ENCODE results near the gene MED25. TPM values are rescaled to one million over a fixed set of nuclear protein-coding genes. Genes with fewer than 3 reads are reported as not detected.

MED25 gene
- total and polyA plus RNA-seq, 2 of the 8 experiments (the other 6 are each of a cell fraction or from before 2014, with no cell fraction given) = 21.6 to 71.4 TPM

DNA sequence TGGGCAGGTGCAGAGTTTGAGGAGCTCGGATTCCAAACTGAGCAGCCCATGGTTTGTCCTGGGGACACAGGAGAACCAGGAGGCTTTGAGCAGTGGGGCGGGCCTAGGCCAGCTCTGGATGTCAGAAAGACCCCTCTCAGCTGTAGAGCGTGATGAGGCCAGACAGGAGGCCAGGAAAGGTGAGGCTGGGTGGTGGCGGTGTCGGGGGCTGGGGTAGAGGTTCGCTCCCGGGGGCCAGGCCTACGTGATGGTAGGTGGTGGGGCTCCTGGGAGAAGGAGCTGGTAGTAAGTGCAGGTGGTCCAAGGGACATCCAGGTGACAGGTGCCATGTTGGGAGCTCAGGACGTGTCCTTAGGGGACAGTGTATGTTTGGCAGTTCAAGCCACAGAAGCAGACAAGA lies 19.3 kb downstream of the MED25 start:
- H4K91ac ChIP-seq (replicated peaks; ENCODE audit: insufficient read length, low read length) = no peak overlapping the region
- no peak overlapping the region for H2BK5ac ChIP-seq (ENCODE audit: low read depth, low read length)
- H3K4me2 ChIP-seq (ENCODE audit: insufficient read depth in 1 of 2, low read depth in 2 of 2, low read length in 2 of 2) = no peak overlapping the region
- no peaks in the 10 kb centered on the region for H3K23me2 ChIP-seq (ENCODE audit: low read depth, low read length)
- CTCF ChIA-PET (ENCODE audit: partially characterized antibody) = interaction anchor here (0.9 to 1.3 kb wide), 3 partner anchors 9 to 26 kb away, joined by 3 to 4 read pairs (median 4); no protein-coding TSS in a partner anchor
- H3K56ac ChIP-seq (replicated peaks; ENCODE audit: insufficient read length, low read depth, low read length) = no peak overlapping the region
- no peak overlapping the region for H3K9ac ChIP-seq (replicated peaks in 1 of 4; ENCODE audit: extremely low read depth in 1 of 4, low read depth in 3 of 4, low read length in 3 of 4)
- H2AK5ac ChIP-seq (ENCODE audit: low read depth, low read length) = no peak overlapping the region
- H4K8ac ChIP-seq (ENCODE audit: extremely low read depth, insufficient read depth, low read length) = no peak overlapping the region; the same call in 1 of the 2 replicates
- H2BK12ac ChIP-seq (ENCODE audit: low read depth, low read length) = no peak overlapping the region
- POLR2A ChIA-PET (ENCODE audit: partially characterized antibody) = interaction anchor here (0.9 to 2.3 kb wide), 8 partner anchors 9 to 23 kb away, joined by 3 to 7 read pairs (median 4); no protein-coding TSS in a partner anchor
- 87% methylated on average over 9 of the region's 9 CpGs; no CpG with 5 or more reads in 1 of the 2 experiments for WGBS, 2 experiments (ENCODE audit: extremely low coverage in 1 of 2, insufficient coverage in 1 of 2, insufficient read length in 1 of 2, insufficient replicate concordance in 2 of 2, low coverage in 1 of 2, low lambda C conversion rate in 2 of 2, missing lambda C conversion rate in 1 of 2)
- no peak overlapping the region for H3K4me3 ChIP-seq (ENCODE audit: extremely low read depth in 1 of 4, insufficient read depth in 2 of 4, low read depth in 3 of 4, low read length in 4 of 4)
- no peak for DNase-seq (ENCODE audit: low read depth in 1 of 2, low spot score in 2 of 2)
- H3K14ac ChIP-seq (ENCODE audit: insufficient read length) = no peak overlapping the region
- no peak overlapping the region for H2BK120ac ChIP-seq (replicated peaks; ENCODE audit: low read depth, low read length)
- H4K5ac ChIP-seq (ENCODE audit: insufficient read length, low read depth, low read length) = no peak overlapping the region
- H3K4me1 ChIP-seq (replicated peaks in 1 of 4; ENCODE audit: control insufficient read depth in 3 of 4, insufficient read depth in 4 of 4, low read length in 3 of 4) = no peaks in the 10 kb centered on the region
- no peak overlapping the region for H3K27ac ChIP-seq (ENCODE audit: low read depth, low read length)
- TF ChIP-seq SRF (IDR thresholded peaks at IDR 0.05; ENCODE audit: low read depth, low read length) = no peak
- no peak overlapping the region for H3K18ac ChIP-seq (ENCODE audit: extremely low read depth, low read length)
- FAIRE-seq = no peak
- peaks cover 1 to 5% of the 10 kb centered on the region in 2 experiments for H4K20me1 ChIP-seq (replicated peaks in 1 of 2; ENCODE audit: control insufficient read depth in 1 of 2, insufficient read depth in 2 of 2, low read length in 2 of 2)
- no peaks in the 10 kb centered on the region for H3K9me3 ChIP-seq (ENCODE audit: insufficient read depth in 2 of 2, low read depth in 1 of 2, low read length in 1 of 2)
- no peak overlapping the region for H2BK15ac ChIP-seq (ENCODE audit: low read length)
- H3K27me3 ChIP-seq (replicated peaks in 1 of 4; ENCODE audit: control insufficient read depth in 3 of 4, extremely low read depth in 1 of 4, insufficient read depth in 3 of 4, low read length in 3 of 4) = no peaks in the 10 kb centered on the region
- H3K79me2 ChIP-seq (ENCODE audit: control insufficient read depth in 1 of 2, insufficient read depth in 2 of 2, low read length in 2 of 2) = no peaks in the 10 kb centered on the region
- H3K23ac ChIP-seq (ENCODE audit: insufficient read length) = no peak overlapping the region
- peaks cover 9 to 37% (median 24%) of the 10 kb centered on the region in 4 experiments; a peak in 6 of 8 replicates for H3K36me3 ChIP-seq (ENCODE audit: control insufficient read depth in 2 of 4, insufficient read depth in 4 of 4, low read length in 3 of 4)
- no peak overlapping the region for H3K4ac ChIP-seq (replicated peaks; ENCODE audit: insufficient read length, low read depth, low read length)
- no peaks in the 10 kb centered on the region for H3K79me1 ChIP-seq (ENCODE audit: low read depth, low read length)
- H2BK20ac ChIP-seq (ENCODE audit: low read length) = no peak overlapping the region
- no peak overlapping the region for H2AFZ ChIP-seq (ENCODE audit: low read length)
